Measurements from ENCODE around the gene PCDH1.

PCDH1 gene

GRCh38 chr5:141838326-141839014 is 39.7 kb downstream of the PCDH1 start:
- peak; percentile 89 for ATAC-seq

GRCh38 chr5:141835928-141836670 is 42.1 kb downstream of the PCDH1 start:
- ATAC-seq, result no peak
- TF ChIP-seq TOX (CRISPR knock-in tag; IDR thresholded peaks at IDR 0.05; ENCODE audit: borderline replicate concordance), result no peak
- no peak for TF ChIP-seq ARNTL (CRISPR knock-in tag; IDR thresholded peaks at IDR 0.05; ENCODE audit: borderline replicate concordance, low read depth)
- no peak for TF ChIP-seq SNAI2 (CRISPR knock-in tag; IDR thresholded peaks at IDR 0.05)
- TF ChIP-seq ZNF8 (CRISPR knock-in tag; IDR thresholded peaks at IDR 0.05), result no peak
- no peak for TF ChIP-seq RARB (CRISPR knock-in tag; IDR thresholded peaks at IDR 0.05)
- no peak for TF ChIP-seq CREB5 (CRISPR knock-in tag; IDR thresholded peaks at IDR 0.05; ENCODE audit: low read depth)
- TF ChIP-seq BACH2 (CRISPR knock-in tag; IDR thresholded peaks at IDR 0.05; ENCODE audit: borderline replicate concordance), result no peak
- no peak for TF ChIP-seq ISL1 (CRISPR knock-in tag; IDR thresholded peaks at IDR 0.05)
- TF ChIP-seq PPARA (CRISPR knock-in tag; IDR thresholded peaks at IDR 0.05; ENCODE audit: borderline replicate concordance), result no peak
- no peak for TF ChIP-seq ZNF70 (CRISPR knock-in tag; IDR thresholded peaks at IDR 0.05)
- TF ChIP-seq POU6F1 (CRISPR knock-in tag; IDR thresholded peaks at IDR 0.05; ENCODE audit: borderline replicate concordance, low read depth), result no peak

More at GRCh38 chr5:141838326-141839014, 39.7 kb downstream of the PCDH1 start:
- 0 out of 2 replicates have a peak, but pooled peaks have one; percentile 8 for TF ChIP-seq ZNF8 (CRISPR knock-in tag; IDR thresholded peaks at IDR 0.05)
- no peak for TF ChIP-seq POU6F1 (CRISPR knock-in tag; IDR thresholded peaks at IDR 0.05; ENCODE audit: borderline replicate concordance, low read depth)
- TF ChIP-seq GLIS3 (CRISPR knock-in tag; IDR thresholded peaks at IDR 0.05), result no peak
- no peak for TF ChIP-seq ESRRG (CRISPR knock-in tag; IDR thresholded peaks at IDR 0.05)
- TF ChIP-seq PATZ1 (CRISPR knock-in tag; IDR thresholded peaks at IDR 0.05; ENCODE audit: borderline replicate concordance), result no peak
- TF ChIP-seq TSHZ2 (CRISPR knock-in tag; IDR thresholded peaks at IDR 0.05), result 0 out of 2 replicates have a peak, but pooled peaks have one; percentile 31
- TF ChIP-seq ISL1 (CRISPR knock-in tag; IDR thresholded peaks at IDR 0.05), result no peak; the same call in 1 of the 2 replicates
- no peak for TF ChIP-seq CSDC2 (CRISPR knock-in tag; IDR thresholded peaks at IDR 0.05)
- no peak for TF ChIP-seq TOX (CRISPR knock-in tag; IDR thresholded peaks at IDR 0.05; ENCODE audit: borderline replicate concordance)
- TF ChIP-seq ZC3H10 (CRISPR knock-in tag; IDR thresholded peaks at IDR 0.05), result no peak
- TF ChIP-seq RARB (CRISPR knock-in tag; IDR thresholded peaks at IDR 0.05), result no peak
- no peak for TF ChIP-seq OSR1 (CRISPR knock-in tag; IDR thresholded peaks at IDR 0.05)
- TF ChIP-seq ZFP30 (CRISPR knock-in tag; IDR thresholded peaks at IDR 0.05), result no peak
- TF ChIP-seq TCF4 (CRISPR knock-in tag; IDR thresholded peaks at IDR 0.05; ENCODE audit: borderline replicate concordance), result peak; percentile 42; the same call in 1 of the 2 replicates
- no peak for TF ChIP-seq CREB5 (CRISPR knock-in tag; IDR thresholded peaks at IDR 0.05; ENCODE audit: low read depth)
- TF ChIP-seq PPARA (CRISPR knock-in tag; IDR thresholded peaks at IDR 0.05; ENCODE audit: borderline replicate concordance), result no peak

Data from SK-N-SH treated with all-trans-retinoic acid at 6 μM for 48 hours (cell line).